ENCODE measurements around the gene PLAC9.

GRCh38 chr10:80167471-80168161 lies 35.1 kb downstream of the PLAC9 start:
- TF ChIP-seq EZH2 (IDR thresholded peaks at IDR 0.05; ENCODE audit: insufficient read depth, poor library complexity, severe bottlenecking) (no peak), EZH2phosphoT487 (IDR thresholded peaks at IDR 0.05; ENCODE audit: insufficient read depth, low read depth) (no peak)
